ENCODE measurements around the gene ZBTB32.

GRCh38 chr19:35704218-35704617 is at the start of gene ZBTB32:
- TF ChIP-seq REST (IDR thresholded peaks at IDR 0.05; ENCODE audit: low read depth) (no peak; the same call in 1 of the 2 replicates), CTCF (IDR thresholded peaks at IDR 0.05 in 2 of 3, conservative IDR thresholded peaks at IDR 0.05 in 1 of 3; ENCODE audit: borderline replicate concordance in 1 of 3, insufficient read depth in 1 of 3, low read depth in 2 of 3, low read length in 2 of 3) (no peak), ELF1 (IDR thresholded peaks at IDR 0.05; ENCODE audit: borderline replicate concordance, low read depth) (no peak), ZFX (IDR thresholded peaks at IDR 0.05) (no peak), EZH2 (IDR thresholded peaks at IDR 0.05) (no peak), POLR2A (IDR thresholded peaks at IDR 0.05; ENCODE audit: borderline replicate concordance, extremely low read depth, insufficient read depth, insufficient read length) (no peak), ZNF274 (IDR thresholded peaks at IDR 0.05; ENCODE audit: low read depth, low read length) (no peak), POLR2AphosphoS5 (IDR thresholded peaks at IDR 0.05; ENCODE audit: low read depth, low read length) (no peak), SIN3A (IDR thresholded peaks at IDR 0.05; ENCODE audit: low read depth) (no peak), EZH2phosphoT487 (IDR thresholded peaks at IDR 0.05; ENCODE audit: borderline replicate concordance) (no peak), CEBPB (IDR thresholded peaks at IDR 0.05; ENCODE audit: low read depth) (no peak), FOSL1 (IDR thresholded peaks at IDR 0.05; ENCODE audit: low read depth) (no peak), JUND (IDR thresholded peaks at IDR 0.05) (no peak)

Data from HCT116 (cell line).